ENCODE measurements around the gene NEUROD1. TPM values are rescaled to one million over a fixed set of nuclear protein-coding genes. Genes with fewer than 3 reads are reported as not detected.

Gene NEUROD1
- total RNA-seq, 4 donors from 2014 or later: not detected

GRCh38 chr2:181697571-181697970 lies 17.3 kb upstream of the NEUROD1 start:
- ATAC-seq (ENCODE audit: low FRiP score) (no peak), DNase-seq (ENCODE audit: low spot score) (no peak)
- TF ChIP-seq CTCF (IDR thresholded peaks at IDR 0.05): no peak

- DNase-seq (ENCODE audit: low spot score) (no peak), ATAC-seq (ENCODE audit: low FRiP score) (no peak)
- TF ChIP-seq CTCF (IDR thresholded peaks at IDR 0.05): no peak
Observed at GRCh38 chr2:181697126-181697525, 16.8 kb upstream of the NEUROD1 start.

- ATAC-seq (ENCODE audit: low FRiP score) (no peak), DNase-seq (ENCODE audit: low spot score) (no peak)
- no peak for TF ChIP-seq CTCF (IDR thresholded peaks at IDR 0.05)
Observed at GRCh38 chr2:181694271-181694670, 14.0 kb upstream of the NEUROD1 start.

- ATAC-seq (ENCODE audit: low FRiP score) (no peak), DNase-seq (ENCODE audit: low spot score) (no peak)
- TF ChIP-seq CTCF (IDR thresholded peaks at IDR 0.05): no peak
Observed at GRCh38 chr2:181690860-181691259, 10.5 kb upstream of the NEUROD1 start.

- ATAC-seq (ENCODE audit: low FRiP score) (no peak), DNase-seq (ENCODE audit: low spot score) (no peak)
- no peak for TF ChIP-seq CTCF (IDR thresholded peaks at IDR 0.05)
Observed at GRCh38 chr2:181686576-181687185, 6.4 kb upstream of the NEUROD1 start.

- DNase-seq (ENCODE audit: low spot score) (no peak), ATAC-seq (ENCODE audit: low FRiP score) (no peak)
- no peak for TF ChIP-seq CTCF (IDR thresholded peaks at IDR 0.05)
Observed at GRCh38 chr2:181685150-181685688, 4.9 kb upstream of the NEUROD1 start.

- DNase-seq (ENCODE audit: low spot score) (no peak), ATAC-seq (ENCODE audit: low FRiP score) (no peak)
- no peak for TF ChIP-seq CTCF (IDR thresholded peaks at IDR 0.05)
Observed at GRCh38 chr2:181684454-181685149, 4.3 kb upstream of the NEUROD1 start.
